B cell (primary cell): ENCODE measurements around the gene AHCY. TPM values are rescaled to one million over a fixed set of nuclear protein-coding genes. Genes with fewer than 3 reads are reported as not detected.

ENCODE experiments used
- ATAC-seq: fragments of 200-7000 bp; cut with Tn5 transposase; one replicate; pipeline ENCODE4 v1.10.0; 2021; ENCODE audit warnings: low read depth, mild to moderate bottlenecking, moderate number of reproducible peaks, moderate library complexity
- CTCF ChIA-PET: fragments of 350-600 bp; sonication (Branson Sonifier 250); formaldehyde crosslinking; loops from one replicate; lab custom pipeline; 2021; ENCODE audit warnings: antibody characterized with exemption, inconsistent platforms; lab: Charles Lee
- POLR2A ChIA-PET: fragments of 350-600 bp; sonication (Branson Sonifier 250); formaldehyde crosslinking; loops from one replicate; lab custom pipeline; 2021; ENCODE audit warnings: antibody characterized with exemption; lab: Charles Lee
- DNase-seq: peaks from one replicate; pipeline ENCODE4 v3.0.0; 2013
- H2AFZ ChIP-seq: 2 replicates; pipeline ENCODE4 v1.6.1; 2012; ENCODE audit warnings: mild to moderate bottlenecking, low read depth, low read length; ENCODE audit not compliant: insufficient read depth, poor library complexity, severe bottlenecking
- H3K27ac ChIP-seq, 2 donors: 1 replicate in 1 of 2; 2 replicates in 1 of 2; pipeline ENCODE4 v1.5.1; 2012 to 2013; ENCODE audit warnings: low read length in 2 of 2, mild to moderate bottlenecking in 2 of 2, moderate library complexity in 1 of 2
- H3K27me3 ChIP-seq, 4 experiments: fragments of 200-600 bp in 1 of 4; sonication (generic) in 1 of 4; replicated peaks in 1 of 4; 1 replicate in 2 of 4; 2 replicates in 2 of 4; pipeline versions ENCODE4 v1.6.1 to v1.7.0; 2013 to 2016; ENCODE audit warnings: low read length in 3 of 4, mild to moderate bottlenecking in 2 of 4, mixed read lengths in 1 of 4, moderate library complexity in 1 of 4; ENCODE audit not compliant: insufficient read depth in 4 of 4, control insufficient read depth in 3 of 4; ENCODE audit errors: control extremely low read depth in 1 of 4
- H3K36me3 ChIP-seq, 2 experiments: replicated peaks in 1 of 2; 1 replicate in 1 of 2; 2 replicates in 1 of 2; pipeline versions ENCODE4 v1.6.1 to v1.7.1; 2013; ENCODE audit warnings: low read length in 1 of 2; ENCODE audit not compliant: insufficient read depth in 2 of 2, control insufficient read depth in 1 of 2; ENCODE audit errors: control extremely low read depth in 1 of 2, extremely low read depth in 1 of 2
- H3K4me1 ChIP-seq, 2 donors: fragments of 200-600 bp in 1 of 2; sonication (generic) in 1 of 2; 1 replicate in 1 of 2; 2 replicates in 1 of 2; pipeline versions ENCODE4 v1.5.1 to v1.6.1; 2013 to 2017; ENCODE audit warnings: low read length in 2 of 2; ENCODE audit not compliant: control insufficient read depth in 2 of 2, insufficient read depth in 2 of 2
- H3K4me2 ChIP-seq: replicated peaks from 2 replicates; pipeline ENCODE3; 2012; ENCODE audit warnings: mild to moderate bottlenecking, low read depth, low read length; ENCODE audit not compliant: poor library complexity, severe bottlenecking
- H3K4me3 ChIP-seq, 5 experiments: fragments of 200-600 bp in 1 of 5; sonication (generic) in 1 of 5; 1 replicate in 3 of 5; 2 replicates in 2 of 5; pipeline versions ENCODE4 v1.5.1 to v1.7.0; 2011 to 2016; ENCODE audit warnings: low read length in 4 of 5, mild to moderate bottlenecking in 4 of 5, low read depth in 2 of 5, control low read depth in 1 of 5, moderate library complexity in 1 of 5; ENCODE audit not compliant: insufficient read depth in 1 of 5; ENCODE audit errors: control extremely low read depth in 1 of 5, extremely low read depth in 1 of 5
- H3K79me2 ChIP-seq: fragments of 200-600 bp; sonication (generic); one replicate; pipeline ENCODE4 v1.6.0; 2016; ENCODE audit warnings: low read length; ENCODE audit not compliant: control insufficient read depth, insufficient read depth
- H3K9ac ChIP-seq: fragments of 200-600 bp; sonication (generic); 2 replicates; pipeline ENCODE4 v1.6.1; 2017; ENCODE audit warnings: mild to moderate bottlenecking, low read length, moderate library complexity
- H3K9me3 ChIP-seq, 3 donors: one replicate each; pipeline versions ENCODE4 v1.6.1 to v1.7.1; 2013; ENCODE audit warnings: low read length in 2 of 3; ENCODE audit not compliant: control insufficient read depth in 2 of 3, insufficient read depth in 1 of 3; ENCODE audit errors: control extremely low read depth in 1 of 3
- H4K20me1 ChIP-seq: 2 replicates; pipeline ENCODE4 v1.6.0; 2012; ENCODE audit warnings: mild to moderate bottlenecking, low read length; ENCODE audit not compliant: insufficient read depth, control insufficient read depth, poor library complexity, severe bottlenecking
- H3K27ac Mint-ChIP-seq: one replicate; pipeline ENCODE4 v1.8.0; 2021; ENCODE audit warnings: mixed read lengths
- H3K27me3 Mint-ChIP-seq: one replicate; pipeline ENCODE4 v1.8.0; 2021; ENCODE audit warnings: mixed read lengths
- H3K4me1 Mint-ChIP-seq: one replicate; pipeline ENCODE4 v1.8.0; 2021; ENCODE audit warnings: mixed read lengths
- H3K4me3 Mint-ChIP-seq: one replicate; pipeline ENCODE4 v1.8.0; 2021; ENCODE audit warnings: mixed read lengths
- H3K9me3 Mint-ChIP-seq: one replicate; pipeline ENCODE4 v1.8.0; 2022; ENCODE audit warnings: mixed read lengths; ENCODE audit not compliant: insufficient read depth
- EZH2 ChIP-seq: IDR thresholded peaks from 2 replicates; pipeline ENCODE4 v1.6.1; 2012; ENCODE audit warnings: borderline replicate concordance, low read depth, mild to moderate bottlenecking, moderate library complexity, low read length; ENCODE audit not compliant: insufficient read depth, poor library complexity, severe bottlenecking
- WGBS: methylation state at CpG from one replicate; pipeline ENCODE4 v1.1.5; 2013; ENCODE audit warnings: missing lambda C conversion rate; ENCODE audit not compliant: insufficient coverage; 5-methylcytosine and 5-hydroxymethylcytosine counted together
- intact Hi-C: fragments of 100-400 bp; cut with micrococcal nuclease; formaldehyde crosslinking; loops from one replicate; pipeline ENCODE4 v1.10.0; 2022
- polyA plus RNA-seq: library from polyadenylated mRNA; depleted of rRNA; stranded (reverse); fragments of >200 nt; gene quantifications from 2 replicates; pipeline ENCODE4 v1.2.3, GENCODE V29; 2012
- total RNA-seq, 2 donors: library from RNA; stranded (reverse); fragments of 120-200 nt in 1 of 2; gene quantifications; 1 replicate in 1 of 2; 2 replicates in 1 of 2; pipeline versions ENCODE4 v1.2.3 to v1.2.4, GENCODE V29; 2013 to 2022
- TF ChIP-seq, protein P1 (sequence below): fragments of 200-600 bp; IDR thresholded peaks from one replicate; pipeline ENCODE4 v1.8.0; 2022; ENCODE audit warnings: antibody characterized with exemption, mild to moderate bottlenecking

The AHCY gene
- total and polyA plus RNA-seq, 2 donors (not counting 1 experiment from before 2014, with no cell fraction given): 43.6 to 44.0 TPM

- H3K27me3 Mint-ChIP-seq: no peaks in the 10 kb centered on the region
- Histone ChIP-seq H3K27me3 (no peaks in the 10 kb centered on the region), H3K79me2 (peaks cover 34% of the 10 kb centered on the region), H3K36me3 (no peaks in the 10 kb centered on the region), H3K27ac (no peak overlapping the region), H3K4me2 (no peak overlapping the region), H3K9ac (no peak overlapping the region), H3K4me3 (no peak overlapping the region), H4K20me1 (no peaks in the 10 kb centered on the region), H2AFZ (no peak overlapping the region), H3K4me1 (peaks cover 4 to 18% of the 10 kb centered on the region in 2 donors), H3K9me3 (no peaks in the 10 kb centered on the region)
- POLR2A ChIA-PET: no interaction called here
- H3K27ac Mint-ChIP-seq: peak overlapping the region; percentile 56
- DNase-seq (no peak), ATAC-seq (no peak)
- H3K4me3 Mint-ChIP-seq: peak overlapping the region; percentile 48
- TF ChIP-seq, protein P1, sequence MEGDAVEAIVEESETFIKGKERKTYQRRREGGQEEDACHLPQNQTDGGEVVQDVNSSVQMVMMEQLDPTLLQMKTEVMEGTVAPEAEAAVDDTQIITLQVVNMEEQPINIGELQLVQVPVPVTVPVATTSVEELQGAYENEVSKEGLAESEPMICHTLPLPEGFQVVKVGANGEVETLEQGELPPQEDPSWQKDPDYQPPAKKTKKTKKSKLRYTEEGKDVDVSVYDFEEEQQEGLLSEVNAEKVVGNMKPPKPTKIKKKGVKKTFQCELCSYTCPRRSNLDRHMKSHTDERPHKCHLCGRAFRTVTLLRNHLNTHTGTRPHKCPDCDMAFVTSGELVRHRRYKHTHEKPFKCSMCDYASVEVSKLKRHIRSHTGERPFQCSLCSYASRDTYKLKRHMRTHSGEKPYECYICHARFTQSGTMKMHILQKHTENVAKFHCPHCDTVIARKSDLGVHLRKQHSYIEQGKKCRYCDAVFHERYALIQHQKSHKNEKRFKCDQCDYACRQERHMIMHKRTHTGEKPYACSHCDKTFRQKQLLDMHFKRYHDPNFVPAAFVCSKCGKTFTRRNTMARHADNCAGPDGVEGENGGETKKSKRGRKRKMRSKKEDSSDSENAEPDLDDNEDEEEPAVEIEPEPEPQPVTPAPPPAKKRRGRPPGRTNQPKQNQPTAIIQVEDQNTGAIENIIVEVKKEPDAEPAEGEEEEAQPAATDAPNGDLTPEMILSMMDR: no peak
- TF ChIP-seq EZH2: no peak
- no peaks in the 10 kb centered on the region for H3K9me3 Mint-ChIP-seq
- 66% methylated on average over 6 of the region's 7 CpGs for WGBS
- intact Hi-C loops: loop anchor here (5.0 kb wide), 2 partner anchors 814 to 1241 kb away; partner anchors contain the start of gene ERGIC3
- H3K4me1 Mint-ChIP-seq: peaks cover 19% of the 10 kb centered on the region
- CTCF ChIA-PET: interaction anchor here (0.6 to 1.5 kb wide), 4 partner anchors 12 to 795 kb away, joined by 3 to 8 read pairs (median 3); no protein-coding TSS in a partner anchor
Observed at GRCh38 chr20:34300809-34301586, 2.2 kb downstream of the AHCY start.

- intact Hi-C loops: loop anchor here (5.0 kb wide), 2 partner anchors 813 to 1242 kb away; partner anchors contain the start of gene ERGIC3
- Histone ChIP-seq H3K4me2 (no peak overlapping the region), H3K36me3 (no peaks in the 10 kb centered on the region), H4K20me1 (no peaks in the 10 kb centered on the region), H3K9me3 (no peaks in the 10 kb centered on the region), H3K27me3 (no peaks in the 10 kb centered on the region), H3K79me2 (peaks cover 34% of the 10 kb centered on the region), H2AFZ (no peak overlapping the region), H3K27ac (no peak overlapping the region), H3K4me1 (peaks cover 4 to 18% of the 10 kb centered on the region in 2 donors), H3K9ac (no peak overlapping the region), H3K4me3 (no peak overlapping the region)
- H3K4me1 Mint-ChIP-seq: peaks cover 19% of the 10 kb centered on the region
- ATAC-seq: no peak
- ChIA-PET POLR2A (no interaction called here), CTCF (interaction anchor here (0.5 to 1.3 kb wide), 2 partner anchors 109 to 470 kb away, joined by 3 to 7 read pairs; no protein-coding TSS in a partner anchor)
- no peaks in the 10 kb centered on the region for H3K9me3 Mint-ChIP-seq
- TF ChIP-seq EZH2: no peak
- TF ChIP-seq, protein P1: no peak
- DNase-seq: no peak
- no peak overlapping the region for H3K27ac Mint-ChIP-seq
- H3K27me3 Mint-ChIP-seq: no peaks in the 10 kb centered on the region
- 81% methylated on average over 3 of the region's 3 CpGs for WGBS
- H3K4me3 Mint-ChIP-seq: no peak overlapping the region
Observed at GRCh38 chr20:34300256-34300806, 2.8 kb downstream of the AHCY start.
